Fibroblast of villous mesenchyme (primary cell): ENCODE results near the gene TOP3B. TPM values are rescaled to one million over a fixed set of nuclear protein-coding genes. Genes with fewer than 3 reads are reported as not detected.
"Not testable (repeated sequence)": the region's sequence is repeated elsewhere in the genome, so short reads cannot be mapped to it uniquely, and the experiment has no call there.

ENCODE experiments used
- DNase-seq: peaks from one replicate; pipeline ENCODE4 v3.0.0-alpha.2; 2010; ENCODE audit warnings: low read depth
- H3K4me3 ChIP-seq: 2 replicates; pipeline ENCODE4 v1.5.1; 2011; ENCODE audit warnings: low read depth, mild to moderate bottlenecking, low read length
- total RNA-seq: library from RNA; depleted of rRNA; stranded (reverse); fragments of >200 nt; gene quantifications from 2 replicates; pipeline ENCODE4 v1.2.3, GENCODE V29; 2012
- TF ChIP-seq, protein P1 (sequence below): IDR thresholded peaks from 2 replicates; pipeline ENCODE4 v1.5.1; 2012; ENCODE audit warnings: low read depth, mild to moderate bottlenecking, low read length; ENCODE audit not compliant: insufficient read depth

TOP3B gene
- total RNA-seq, 1 donor = 33.2 TPM

GRCh38 chr22:21943571-21944448 lies 38.8 kb downstream of the TOP3B start:
- H3K4me3 ChIP-seq = no peak overlapping the region
- TF ChIP-seq, protein P1, sequence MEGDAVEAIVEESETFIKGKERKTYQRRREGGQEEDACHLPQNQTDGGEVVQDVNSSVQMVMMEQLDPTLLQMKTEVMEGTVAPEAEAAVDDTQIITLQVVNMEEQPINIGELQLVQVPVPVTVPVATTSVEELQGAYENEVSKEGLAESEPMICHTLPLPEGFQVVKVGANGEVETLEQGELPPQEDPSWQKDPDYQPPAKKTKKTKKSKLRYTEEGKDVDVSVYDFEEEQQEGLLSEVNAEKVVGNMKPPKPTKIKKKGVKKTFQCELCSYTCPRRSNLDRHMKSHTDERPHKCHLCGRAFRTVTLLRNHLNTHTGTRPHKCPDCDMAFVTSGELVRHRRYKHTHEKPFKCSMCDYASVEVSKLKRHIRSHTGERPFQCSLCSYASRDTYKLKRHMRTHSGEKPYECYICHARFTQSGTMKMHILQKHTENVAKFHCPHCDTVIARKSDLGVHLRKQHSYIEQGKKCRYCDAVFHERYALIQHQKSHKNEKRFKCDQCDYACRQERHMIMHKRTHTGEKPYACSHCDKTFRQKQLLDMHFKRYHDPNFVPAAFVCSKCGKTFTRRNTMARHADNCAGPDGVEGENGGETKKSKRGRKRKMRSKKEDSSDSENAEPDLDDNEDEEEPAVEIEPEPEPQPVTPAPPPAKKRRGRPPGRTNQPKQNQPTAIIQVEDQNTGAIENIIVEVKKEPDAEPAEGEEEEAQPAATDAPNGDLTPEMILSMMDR = no peak
- no peak for DNase-seq

GRCh38 chr22:21942407-21943343 lies 39.9 kb downstream of the TOP3B start:
- TF ChIP-seq, protein P1 = no peak
- DNase-seq = peak; percentile 70
- no peak overlapping the region for H3K4me3 ChIP-seq

GRCh38 chr22:21941921-21942320 lies 40.7 kb downstream of the TOP3B start:
- TF ChIP-seq, protein P1 = no peak
- H3K4me3 ChIP-seq = no peak overlapping the region
- DNase-seq = no peak

- no peak for DNase-seq
- no peak overlapping the region for H3K4me3 ChIP-seq
- TF ChIP-seq, protein P1 = no peak
These were observed 42.1 kb downstream of the TOP3B start for GRCh38 chr22:21940521-21940920.

- not testable (repeated sequence) for DNase-seq, H3K4me3 ChIP-seq
These were observed 42.7 kb downstream of the TOP3B start for GRCh38 chr22:21939935-21940334.

DNA sequence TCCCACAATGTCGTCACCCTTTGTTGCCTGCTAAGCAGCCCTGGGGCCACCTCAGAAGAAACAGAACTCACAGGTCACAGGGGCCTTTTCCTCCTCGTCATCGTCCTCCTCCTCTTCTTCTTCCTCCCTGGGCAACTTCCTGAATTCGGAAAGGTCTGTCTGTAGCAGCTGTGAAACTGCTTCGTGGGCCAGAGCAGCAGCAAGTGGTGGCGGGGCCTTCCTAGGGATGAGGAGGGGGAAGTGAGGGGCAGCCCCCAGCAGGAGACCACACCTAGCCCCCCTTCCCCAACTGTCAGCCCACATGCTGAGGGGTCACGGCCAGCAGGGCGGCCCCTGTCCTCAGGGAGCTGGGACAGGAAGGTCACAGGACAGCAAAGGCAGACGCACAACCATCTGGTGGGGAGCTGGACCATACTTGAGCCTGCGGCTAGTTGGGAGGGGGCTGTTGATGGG lies 43.1 kb downstream of the TOP3B start:
- DNase-seq = no peak
- TF ChIP-seq, protein P1 = no peak

DNA sequence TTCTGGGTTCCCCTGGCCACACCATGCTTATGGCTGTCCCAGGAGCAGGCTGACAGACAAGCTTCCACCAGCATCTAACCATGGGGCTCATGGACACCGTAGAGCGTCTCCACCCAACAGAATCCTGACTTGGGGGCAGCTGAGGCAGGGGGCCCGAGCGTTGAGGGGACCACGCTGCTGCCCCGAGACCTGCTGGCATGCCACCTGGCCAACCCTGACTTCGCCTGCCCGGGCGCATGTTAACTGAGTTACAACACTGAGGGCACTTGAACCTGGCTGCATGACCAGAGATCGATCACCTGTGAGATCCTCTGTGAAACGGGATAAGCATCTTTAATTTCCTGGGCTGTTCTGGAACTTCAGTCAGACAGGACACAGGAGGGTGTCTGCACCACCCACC lies 43.7 kb downstream of the TOP3B start:
- no peak overlapping the region for H3K4me3 ChIP-seq
- no peak for DNase-seq
- TF ChIP-seq, protein P1 = no peak

More for the DNA sequence above, 43.1 kb downstream of the TOP3B start:
- no peak overlapping the region for H3K4me3 ChIP-seq
